GM21737 (cell line): ENCODE measurements around the gene PON1.

Experiments used
- ATAC-seq: cut with Tn5 transposase; IDR thresholded peaks from one replicate; pipeline ENCODE4 v1.9.1; 2021; ENCODE audit warnings: mild to moderate bottlenecking, moderate library complexity; ENCODE audit not compliant: unreplicated experiment

PON1 gene

DNA sequence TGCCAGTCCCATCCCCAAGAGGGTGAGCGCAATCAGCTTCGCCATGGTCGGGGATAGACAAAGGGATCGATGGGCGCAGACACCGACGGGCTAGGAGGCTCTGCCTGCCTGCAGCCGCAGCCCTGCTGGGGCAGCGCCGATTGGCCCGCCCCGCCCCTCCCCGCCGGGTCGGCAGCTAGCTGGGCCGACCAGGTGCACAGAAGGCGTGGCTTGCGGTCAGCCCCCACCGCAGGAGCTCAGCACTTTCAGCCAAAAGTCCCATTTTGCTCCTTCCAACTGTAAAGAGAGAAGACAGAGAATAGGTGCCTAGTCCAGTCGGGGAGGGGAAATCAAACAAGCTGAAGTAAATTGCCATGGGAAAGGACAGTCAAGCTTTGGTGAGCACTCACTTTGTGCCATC is at the start of gene PON1:
Gene PON1, minus strand, starts transcription at position 102 of the 400 bp plus-strand sequence. Its CDS starts 57 bp downstream, at position 45.
- ATAC-seq, result no peak

DNA sequence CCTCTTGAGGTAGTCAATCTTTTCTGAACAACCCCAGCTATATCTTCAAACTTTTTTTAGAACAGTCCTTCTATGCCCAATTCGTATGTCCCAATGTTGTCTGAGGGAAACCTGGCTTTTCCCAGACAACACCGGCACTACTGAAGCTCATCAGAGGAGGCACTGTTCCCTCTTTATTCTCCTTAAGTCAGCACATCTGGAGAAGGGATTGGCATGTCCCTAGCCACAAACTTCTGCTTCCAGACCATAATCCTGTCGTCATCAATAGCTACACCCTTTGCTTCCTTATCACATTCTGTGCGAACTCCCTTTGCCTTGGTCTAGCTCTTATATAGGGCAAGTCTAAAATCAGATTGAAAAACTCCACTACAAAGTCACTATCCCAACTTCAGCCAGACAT is 49.0 kb upstream of the PON1 start:
- no peak for ATAC-seq

GRCh38 chr7:95368235-95368634 is 43.9 kb upstream of the PON1 start:
- no peak for ATAC-seq

- no peak for ATAC-seq
Observed at GRCh38 chr7:95367606-95368005, 43.3 kb upstream of the PON1 start.

DNA sequence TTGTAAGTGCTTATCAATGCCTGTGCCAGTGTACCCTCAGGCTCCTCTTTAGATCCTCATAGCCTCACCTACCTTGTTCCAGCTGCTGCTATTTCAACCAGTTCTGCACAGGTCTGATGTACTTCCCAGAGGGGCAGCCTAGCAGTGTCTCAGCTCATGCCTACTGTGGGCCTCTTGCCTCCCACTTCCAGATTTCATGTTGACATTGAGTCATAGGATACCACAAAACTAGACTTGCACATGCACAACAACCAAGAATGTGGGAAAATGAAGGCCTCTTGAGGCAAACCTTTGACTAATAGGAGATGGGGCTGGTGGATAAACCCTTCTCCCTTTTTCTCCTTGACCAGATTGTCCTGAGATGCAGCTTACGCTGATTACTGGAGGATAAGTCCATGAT is 40.8 kb upstream of the PON1 start:
- no peak for ATAC-seq

DNA sequence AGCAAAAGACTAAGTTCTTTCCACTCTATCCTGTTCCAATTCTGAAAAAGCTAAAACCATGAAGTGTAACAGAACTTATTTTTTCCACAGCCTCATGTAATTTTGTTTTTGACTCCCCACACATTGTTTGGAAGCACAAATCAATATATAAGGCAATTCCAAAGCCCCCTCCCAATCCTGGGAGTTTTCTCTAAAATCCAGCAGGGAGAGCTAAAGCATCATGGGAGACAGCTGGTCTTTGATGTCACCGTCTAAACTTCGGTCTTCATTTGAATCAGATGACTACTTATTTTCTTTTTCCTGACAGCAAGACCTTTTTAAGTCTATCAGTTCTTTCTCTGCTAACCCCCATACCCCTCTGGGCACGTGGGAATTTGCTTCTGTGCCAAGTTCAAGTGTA is 33.3 kb upstream of the PON1 start:
- no peak for ATAC-seq

GRCh38 chr7:95342642-95343307 is 18.4 kb upstream of the PON1 start:
- no peak for ATAC-seq

DNA sequence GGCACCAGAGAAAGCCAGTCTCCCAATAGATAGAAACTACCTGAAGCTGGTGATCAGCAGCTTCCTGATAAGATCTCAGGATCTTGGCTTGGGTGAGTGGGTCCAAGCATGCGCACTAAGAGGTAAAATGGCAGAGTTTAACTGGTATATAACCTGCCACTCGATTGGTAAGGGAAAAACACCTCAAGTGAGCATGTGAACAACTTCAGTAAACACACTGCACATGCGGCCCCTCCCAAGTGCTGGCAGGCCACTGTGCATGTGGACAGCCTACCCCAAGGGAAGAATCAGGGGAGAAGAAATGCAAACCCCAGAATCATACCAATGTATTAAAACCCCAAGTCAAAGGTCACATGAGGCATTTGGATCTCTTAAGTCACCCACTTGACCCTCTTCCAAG is 17.7 kb upstream of the PON1 start:
- ATAC-seq, result no peak

GRCh38 chr7:95340491-95340890 is 16.2 kb upstream of the PON1 start:
- no peak for ATAC-seq

DNA sequence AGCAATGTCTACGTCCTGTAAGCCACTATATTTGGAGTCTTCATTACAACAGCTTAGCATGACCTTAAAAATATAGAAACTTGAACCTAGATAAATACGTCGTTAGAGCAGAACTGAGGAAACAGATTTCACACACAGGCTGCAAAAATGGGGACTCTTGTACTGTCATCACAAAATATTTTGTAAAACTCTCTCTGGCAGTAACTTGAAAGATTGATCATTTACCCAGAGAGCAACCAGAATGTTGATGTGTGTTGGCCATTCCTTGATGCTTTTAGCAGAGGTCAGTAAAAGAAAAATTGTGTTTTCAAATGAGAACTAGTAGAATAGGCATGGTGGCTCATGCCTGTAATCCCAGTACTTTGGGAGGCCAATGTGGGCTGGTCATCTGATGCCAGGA is 14.5 kb upstream of the PON1 start:
- no peak for ATAC-seq

DNA sequence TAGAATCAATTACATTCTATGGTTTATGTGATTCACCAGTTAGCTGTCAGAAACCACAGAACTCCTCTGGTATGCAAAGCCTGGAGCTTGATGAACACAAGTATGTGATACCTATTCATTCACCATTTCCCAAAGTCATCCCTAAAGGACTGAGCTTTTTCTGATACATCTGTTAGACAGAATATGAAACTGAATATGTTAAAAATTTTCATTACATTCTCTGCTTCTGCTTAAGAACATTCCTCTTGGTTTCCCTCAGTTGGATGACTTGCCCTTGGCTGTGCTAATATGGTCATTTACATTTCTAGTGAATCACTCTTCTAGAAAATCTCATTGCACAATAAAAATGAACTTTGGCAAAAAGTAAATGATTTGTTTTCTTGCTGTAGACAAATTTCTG is 10.8 kb upstream of the PON1 start:
- no peak for ATAC-seq

GRCh38 chr7:95334447-95334846 is 10.1 kb upstream of the PON1 start:
- no peak for ATAC-seq

DNA sequence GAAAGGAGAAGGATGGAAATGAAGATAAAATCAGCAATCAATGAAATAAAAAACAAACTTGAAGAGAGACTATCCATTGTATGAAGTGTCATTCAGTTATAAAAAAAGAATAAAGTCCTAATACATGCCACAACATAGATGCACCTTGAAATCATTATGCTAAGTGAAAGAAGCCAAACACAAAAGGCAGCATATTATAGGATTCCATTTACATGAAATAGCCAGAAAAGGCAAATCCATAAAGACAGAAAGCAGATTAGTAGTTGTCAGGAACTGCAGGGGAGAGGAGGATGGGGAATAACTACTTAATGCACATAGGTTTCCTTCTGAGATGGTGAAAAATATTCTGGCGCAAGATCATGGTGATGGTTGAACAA is 6.6 kb upstream of the PON1 start:
- ATAC-seq, result peak; percentile 22

- peak; percentile 94 for ATAC-seq
Observed at GRCh38 chr7:95330204-95330960, 6.0 kb upstream of the PON1 start.

DNA sequence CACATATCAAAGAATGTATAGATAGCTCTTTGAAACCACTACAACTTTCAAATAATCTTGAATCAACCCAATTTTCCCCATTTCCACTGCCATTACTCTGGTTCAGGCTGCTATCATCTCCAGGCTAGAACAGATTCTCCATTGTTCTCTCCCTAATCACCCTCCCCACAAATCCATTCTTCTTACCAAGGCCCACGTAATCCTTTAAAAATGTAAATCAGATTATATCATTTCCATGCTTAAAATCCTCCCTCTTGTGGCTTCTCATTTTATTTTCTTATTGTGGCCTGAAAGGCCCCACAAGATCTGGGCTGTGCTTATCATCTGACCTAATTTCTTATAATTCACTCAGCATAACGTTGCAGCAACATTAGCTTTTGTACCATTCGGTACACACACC is 3.0 kb upstream of the PON1 start:
- ATAC-seq, result no peak

GRCh38 chr7:95323410-95324129 is 762 bp downstream of the PON1 start:
- no peak for ATAC-seq

DNA sequence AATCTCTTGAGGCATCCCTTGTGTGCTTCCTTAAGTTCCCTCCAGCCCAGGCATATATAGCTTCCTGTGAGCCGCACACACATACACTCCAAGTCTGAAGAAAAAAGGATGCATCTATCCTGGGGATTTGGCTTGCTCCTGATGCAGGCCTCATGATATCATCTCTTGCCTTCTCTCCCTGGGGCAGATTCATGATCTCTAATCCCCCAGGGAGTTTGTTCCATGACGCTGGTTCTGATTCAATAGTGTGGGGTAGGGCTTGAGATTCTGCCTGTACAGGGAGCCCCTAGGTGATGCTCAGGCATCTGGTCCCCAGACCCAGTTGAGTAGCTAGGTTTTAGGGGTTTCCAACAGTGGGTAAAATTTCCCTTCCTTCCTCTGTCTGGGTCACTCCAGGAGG is 1.5 kb downstream of the PON1 start:
- no peak for ATAC-seq

GRCh38 chr7:95322396-95322795 is 1.9 kb downstream of the PON1 start:
- no peak for ATAC-seq

DNA sequence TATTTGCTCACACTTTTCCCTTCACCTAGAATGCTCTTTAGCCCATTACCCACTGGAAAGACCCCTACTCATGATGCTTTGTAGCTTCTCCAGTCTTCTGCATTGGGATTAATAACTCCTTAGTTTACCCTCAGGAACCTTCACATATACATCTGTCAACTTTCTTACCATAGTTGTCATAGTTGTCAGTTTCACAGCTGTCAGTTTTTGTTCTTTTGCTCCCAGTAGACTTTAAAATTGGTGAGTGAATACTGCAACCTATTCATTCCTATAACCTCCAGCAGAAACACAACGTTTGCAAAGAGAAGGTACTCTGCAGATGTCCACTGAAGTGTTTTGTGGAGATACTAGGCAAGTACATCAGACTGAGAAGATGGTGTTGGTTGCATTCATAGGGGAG is 2.6 kb downstream of the PON1 start:
- no peak for ATAC-seq

DNA sequence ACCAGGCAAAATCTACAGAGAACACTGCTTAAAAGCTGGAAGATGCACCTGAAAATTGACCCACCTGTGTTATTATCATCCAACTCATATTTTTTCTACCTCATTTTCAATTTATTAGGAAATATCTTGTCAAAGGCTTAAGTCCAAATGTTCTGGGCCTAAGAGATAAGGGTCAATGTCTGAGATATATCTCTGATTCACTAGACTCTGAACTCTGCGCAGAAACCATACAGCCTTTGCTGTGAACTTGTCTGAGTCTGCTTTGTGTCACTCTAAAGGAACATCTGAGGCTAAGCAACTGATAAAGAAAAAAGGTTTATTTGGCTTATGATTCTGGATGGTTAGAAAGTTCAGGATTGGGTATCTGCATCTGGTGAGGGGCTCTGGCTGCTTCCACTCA is 3.7 kb downstream of the PON1 start:
- no peak for ATAC-seq

DNA sequence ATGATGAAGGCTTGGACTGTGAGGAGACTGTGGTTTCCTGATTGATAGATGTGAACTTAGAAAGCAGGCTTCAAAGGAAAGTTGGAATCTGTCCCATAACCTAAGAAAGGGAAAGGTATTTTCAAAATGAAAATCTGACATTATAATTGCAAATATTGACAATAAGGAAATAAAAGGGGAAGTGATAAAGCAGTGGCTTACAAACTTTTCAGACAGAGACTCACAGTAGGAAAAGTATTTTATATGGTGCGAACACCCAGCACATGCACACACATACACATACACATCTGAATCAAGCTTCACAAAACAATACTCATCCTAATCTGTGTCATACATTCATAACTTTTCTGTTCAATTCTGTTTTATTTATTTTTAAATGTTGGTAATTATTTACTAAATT is 4.8 kb downstream of the PON1 start:
- ATAC-seq, result no peak

DNA sequence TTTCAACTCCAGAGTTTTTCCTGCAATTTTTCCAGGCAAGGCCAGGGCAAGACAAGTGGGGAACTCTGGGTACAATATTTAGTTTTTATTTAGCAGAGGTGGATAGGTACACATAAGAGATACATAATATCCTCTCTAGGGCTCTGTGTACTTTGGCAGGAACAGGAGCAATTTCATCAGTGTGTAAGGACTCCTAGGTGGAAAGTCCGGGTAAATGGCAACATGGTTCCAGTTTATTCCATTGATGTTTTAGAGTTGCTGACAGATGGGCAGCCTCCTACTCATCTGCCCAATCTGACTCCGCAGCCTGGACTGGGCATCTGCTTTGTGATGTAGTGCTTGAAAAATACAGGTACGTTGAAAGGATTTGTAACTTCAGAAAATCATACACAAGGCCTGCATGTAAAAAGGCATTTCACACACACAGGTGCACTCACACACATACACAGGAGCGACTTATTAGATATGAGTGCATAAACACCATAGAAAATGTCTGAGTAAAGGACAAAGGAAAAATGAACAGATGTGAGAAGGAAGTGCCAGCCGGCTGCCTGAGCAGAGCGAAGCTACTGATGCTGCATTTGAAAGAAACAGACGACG is 5.7 kb downstream of the PON1 start:
- no peak for ATAC-seq
